HepG2 (cell line): ENCODE measurements around the gene ENO2. TPM values are rescaled to one million over a fixed set of nuclear protein-coding genes. Genes with fewer than 3 reads are reported as not detected.

Experiments used
- BATF2 ChIP-seq: sonication (generic); formaldehyde crosslinking; IDR thresholded peaks from 2 replicates; pipeline ENCODE4 v1.8.0; 2022; ENCODE audit warnings: mild to moderate bottlenecking, missing genetic modification reagents, moderate library complexity
- CENPX ChIP-seq: sonication (generic); formaldehyde crosslinking; IDR thresholded peaks from 2 replicates; pipeline ENCODE4 v1.9.0; 2021; ENCODE audit warnings: mild to moderate bottlenecking, missing genetic modification reagents, moderate library complexity
- CREB1 ChIP-seq, 2 experiments: fragments of 450-650 bp in 1 of 2; IDR thresholded peaks; 2 replicates each; pipeline ENCODE4 v1.6.1; 2016 to 2017; ENCODE audit warnings: control low read depth in 1 of 2, mild to moderate bottlenecking in 1 of 2, missing compliant biosample characterization in 1 of 2, missing genetic modification characterization in 1 of 2
- HMGXB4 ChIP-seq, 2 experiments: sonication (generic) in 1 of 2; formaldehyde crosslinking in 1 of 2; IDR thresholded peaks; 2 replicates each; pipeline versions ENCODE4 v1.4.0 to v1.6.1; 2018 to 2020; ENCODE audit warnings: missing genetic modification reagents in 2 of 2, borderline replicate concordance in 1 of 2, low read depth in 1 of 2, mild to moderate bottlenecking in 1 of 2, missing biosample characterization in 1 of 2
- LRRFIP1 ChIP-seq: sonication (generic); formaldehyde crosslinking; conservative IDR thresholded peaks from 2 replicates; pipeline ENCODE4 v1.4.0; 2020; ENCODE audit warnings: missing genetic modification reagents
- SAP130 ChIP-seq: IDR thresholded peaks from 2 replicates; pipeline ENCODE4 v1.6.1; 2016; ENCODE audit warnings: low read depth
- ZNF263 ChIP-seq: sonication (generic); formaldehyde crosslinking; IDR thresholded peaks from 2 replicates; pipeline ENCODE4 v1.4.0; 2020; ENCODE audit warnings: missing genetic modification reagents
- ZNF770 ChIP-seq: sonication (generic); formaldehyde crosslinking; IDR thresholded peaks from 2 replicates; pipeline ENCODE4 v1.5.0; 2020; ENCODE audit warnings: mild to moderate bottlenecking, missing genetic modification reagents
- polyA plus RNA-seq, 8 experiments: library from polyadenylated mRNA; depleted of rRNA in 3 of 8; stranded (reverse) in 7 of 8; unstranded in 1 of 8; fragments of >200 nt; fragmentation: Illumina TruSeq in 4 of 8; extraction: Trizol in 4 of 8; gene quantifications; 2 replicates each; pipeline versions ENCODE4 v1.2.1 to v1.2.3, GENCODE V29; 2011 to 2016; ENCODE audit warnings: low read depth in 4 of 8, missing spikeins in 1 of 8, mixed read lengths in 1 of 8; ENCODE audit not compliant: insufficient read depth in 1 of 8
- total RNA-seq, 5 experiments: library from RNA; depleted of rRNA; stranded (reverse); fragments of >200 nt; fragmentation: Illumina TruSeq; extraction: Trizol; gene quantifications; 2 replicates each; pipeline ENCODE4 v1.2.3, GENCODE V29; 2016; ENCODE audit warnings: low read depth in 1 of 5

ENO2 gene
- total and polyA plus RNA-seq, 2 of the 13 experiments (the other 11 are each of a cell fraction or from before 2014, with no cell fraction given) = 19.3 to 136 TPM

- no peak for TF ChIP-seq CREB1 (IDR thresholded peaks at IDR 0.05)
- TF ChIP-seq CREB1 (CRISPR knock-in tag; IDR thresholded peaks at IDR 0.05) = no peak
- TF ChIP-seq ZNF263 = no peak
- TF ChIP-seq SAP130 = peak; percentile 1; the same call in 1 of the 2 replicates
- TF ChIP-seq ZNF770 (CRISPR knock-in tag) = 0 out of 2 replicates have a peak, but pooled peaks have one; percentile 3
- no peak for TF ChIP-seq LRRFIP1 (CRISPR knock-in tag)
- no peak for TF ChIP-seq CENPX (CRISPR knock-in tag)
- peak in 1 of 2 experiments; percentile 15; a peak in 2 of 4 replicates for TF ChIP-seq HMGXB4 (CRISPR knock-in tag; IDR thresholded peaks at IDR 0.05; ENCODE audit: borderline replicate concordance in 1 of 2, low read depth in 1 of 2)
- no peak for TF ChIP-seq BATF2
Measured at GRCh38 chr12:6868211-6869048, 46.0 kb upstream of the ENO2 start (continued).
